MM.1S (cell line): Measurements from ENCODE around the gene CFAP65.

Experiments used
- CTCF ChIP-seq: fragments of 300-600 bp; sonication (generic); IDR thresholded peaks from 2 replicates; pipeline ENCODE4 v1.5.1; 2016; ENCODE audit warnings: antibody characterized with exemption, low read length, mixed read lengths
- EZH2phosphoT487 ChIP-seq: fragments of 300-600 bp; sonication (generic); IDR thresholded peaks from 2 replicates; pipeline ENCODE4 v1.6.1; 2018; ENCODE audit warnings: antibody characterized with exemption, low read length

- TF ChIP-seq EZH2phosphoT487 (no peak), CTCF (no peak)
Observed at GRCh38 chr2:219084791-219085190, 43.5 kb upstream of the CFAP65 start.
